Measurements from ENCODE around the gene TOP2B.

The TOP2B gene

GRCh38 chr3:25582242-25582641 lies 82.5 kb downstream of the TOP2B start:
- DNase-seq (ENCODE audit: low read depth, low spot score) = no peak

DNA sequence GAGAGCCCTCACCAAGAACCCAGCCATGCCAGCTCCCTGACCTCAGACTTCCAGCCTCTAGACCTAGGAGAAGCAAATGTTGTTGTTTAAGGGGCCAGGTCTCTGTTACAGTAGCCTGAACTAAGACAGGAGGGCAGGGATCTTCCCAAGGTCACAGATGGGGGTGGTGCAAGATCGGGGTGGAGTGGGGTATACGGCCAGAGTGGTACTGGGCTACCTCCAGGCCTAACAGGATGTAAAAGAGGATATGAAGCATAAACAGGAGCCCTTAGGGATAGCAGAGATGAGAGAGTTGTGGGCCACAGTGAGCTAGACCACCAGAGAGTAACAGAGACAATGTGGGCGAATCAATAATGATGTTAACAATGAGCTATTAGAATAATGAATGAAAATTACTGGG lies 82.9 kb downstream of the TOP2B start:
- DNase-seq (ENCODE audit: low read depth, low spot score) = no peak

- no peak for DNase-seq (ENCODE audit: low read depth, low spot score)
Measured at GRCh38 chr3:25581335-25581734, 83.4 kb downstream of the TOP2B start.

DNA sequence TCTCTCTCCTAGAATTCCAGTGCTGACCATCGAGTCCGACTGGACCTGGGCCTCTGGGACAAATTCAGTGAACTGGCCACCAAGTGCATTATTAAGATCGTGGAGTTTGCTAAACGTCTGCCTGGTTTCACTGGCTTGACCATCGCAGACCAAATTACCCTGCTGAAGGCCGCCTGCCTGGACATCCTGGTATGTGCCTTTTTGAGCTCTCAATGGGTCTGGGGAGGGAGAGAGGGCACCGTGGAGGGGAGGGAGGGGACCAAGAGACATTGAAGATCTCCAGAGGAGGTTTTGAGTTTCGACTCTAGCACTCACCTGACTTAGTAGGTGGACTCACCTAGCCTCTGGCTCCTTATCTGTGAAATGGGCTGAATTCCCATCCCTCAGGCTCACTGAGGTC lies 84.2 kb downstream of the TOP2B start:
- no peak for DNase-seq (ENCODE audit: low read depth, low spot score)

DNA sequence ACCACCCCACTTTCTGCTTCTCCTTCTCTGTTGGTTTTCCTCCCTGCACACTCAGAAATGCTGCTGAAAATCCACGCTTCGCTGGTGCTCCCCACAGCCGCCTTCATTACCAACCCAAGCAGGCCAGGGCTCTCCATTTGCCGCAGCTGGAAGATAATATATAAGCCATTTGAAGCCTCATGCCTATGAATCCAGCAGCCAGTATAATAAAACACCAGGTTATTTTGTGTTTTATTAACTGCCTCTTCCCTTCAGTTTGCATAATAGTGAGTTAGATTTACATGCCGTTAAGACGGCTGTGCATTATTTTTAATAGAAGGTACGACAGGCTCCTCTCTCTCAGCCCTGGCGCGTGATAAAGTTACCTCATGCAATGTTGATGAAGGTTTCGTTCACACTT lies 86.6 kb downstream of the TOP2B start:
- DNase-seq (ENCODE audit: low read depth, low spot score) = no peak

DNA sequence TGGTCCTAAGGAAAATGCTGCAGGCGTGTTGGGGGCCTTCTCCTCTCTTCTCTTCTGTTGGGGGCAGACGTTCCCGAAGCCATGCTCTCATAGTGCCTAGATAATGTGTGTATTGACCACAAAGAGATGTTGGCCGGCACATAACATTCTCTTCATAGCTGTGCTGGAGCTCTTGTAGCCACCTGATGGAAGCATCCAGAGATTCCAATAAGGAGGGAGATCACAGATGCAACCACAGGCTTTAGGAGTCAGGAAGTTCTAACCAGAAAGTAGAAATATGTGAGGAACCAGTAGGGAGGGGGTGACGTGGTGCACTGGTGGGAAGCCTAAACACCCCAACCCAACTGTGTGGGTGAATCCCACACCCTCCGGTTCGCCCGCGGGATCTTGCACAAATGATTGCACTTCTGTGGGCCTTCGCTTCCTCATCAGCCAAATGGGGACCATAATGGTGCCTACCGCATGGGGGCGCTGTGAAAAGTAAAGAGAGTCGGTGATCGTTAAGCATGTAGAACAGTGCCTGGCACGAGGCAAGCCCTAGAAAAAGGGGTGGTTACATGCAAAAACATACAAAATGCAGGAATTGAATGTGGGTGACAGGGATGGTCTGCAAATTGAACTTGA lies 87.8 kb downstream of the TOP2B start:
- no peak for DNase-seq (ENCODE audit: low read depth, low spot score)

DNA sequence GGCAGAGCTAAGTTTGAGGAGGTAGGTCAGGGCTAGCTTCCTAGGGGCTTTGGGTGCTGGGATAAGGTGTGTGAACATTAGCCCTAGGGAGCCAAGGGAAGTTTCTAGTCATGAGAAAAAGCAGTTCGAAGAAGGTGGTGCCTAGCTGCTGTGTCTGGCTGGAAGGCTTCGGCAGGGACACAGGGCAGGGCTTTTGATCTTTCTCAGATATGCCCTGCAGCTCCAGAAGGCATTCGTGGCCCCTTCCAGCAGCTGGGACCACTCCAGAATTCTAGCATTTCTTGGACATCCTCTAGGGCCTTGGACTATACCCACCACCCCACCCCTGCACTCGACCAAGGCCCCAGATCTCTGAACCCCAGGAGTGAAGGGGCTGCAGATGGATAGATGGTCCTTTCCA lies 88.6 kb downstream of the TOP2B start:
- DNase-seq (ENCODE audit: low read depth, low spot score) = no peak

DNA sequence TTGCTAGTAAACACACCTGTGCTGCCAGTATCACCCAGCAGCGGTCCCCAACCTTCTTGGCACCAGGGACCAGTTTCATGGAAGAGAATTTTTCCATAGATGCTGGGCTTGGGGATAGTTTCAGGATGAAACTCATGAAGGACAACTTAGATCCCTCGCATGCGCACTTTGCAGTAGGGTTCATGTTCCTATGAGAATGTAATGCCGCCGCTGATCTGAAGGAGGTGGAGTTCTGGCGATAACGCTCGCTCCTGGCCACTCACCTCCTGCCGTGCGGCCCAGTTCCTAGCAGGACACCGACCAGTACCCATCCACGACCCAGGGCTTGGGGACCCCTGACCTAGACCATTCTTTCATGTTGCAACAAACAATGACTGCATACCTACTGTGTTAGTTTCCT lies 89.7 kb downstream of the TOP2B start:
- DNase-seq (ENCODE audit: low read depth, low spot score) = no peak

DNA sequence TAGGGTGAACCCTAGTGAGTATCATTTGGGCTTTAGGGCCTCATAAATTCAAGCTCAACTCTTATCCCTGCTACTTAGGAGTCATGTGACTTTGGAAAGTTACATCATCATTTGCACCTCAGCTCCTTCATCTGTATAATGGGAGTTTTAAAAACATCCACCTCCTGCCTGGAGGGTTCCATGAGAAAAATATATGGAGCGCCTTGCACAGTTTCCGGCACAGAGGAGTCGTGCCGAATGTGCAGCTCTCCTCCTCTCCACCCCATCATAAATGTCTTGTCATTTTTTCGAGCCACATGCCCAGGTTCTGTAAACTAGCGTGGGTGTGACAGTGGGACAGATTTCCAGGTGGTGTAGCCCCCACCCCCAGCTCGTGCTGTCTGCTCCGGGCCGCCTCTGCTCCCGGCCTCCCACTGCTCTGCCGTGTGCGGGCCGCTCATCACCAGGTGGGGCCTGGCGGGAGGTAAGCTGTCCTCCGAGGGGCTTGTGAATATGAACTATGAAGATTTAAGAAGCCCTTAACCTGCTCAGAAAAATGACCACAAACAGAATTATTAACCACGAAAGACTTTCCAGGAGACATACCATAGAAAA lies 90.4 kb downstream of the TOP2B start:
- DNase-seq (ENCODE audit: low read depth, low spot score) = no peak

- DNase-seq (ENCODE audit: low read depth, low spot score) = no peak
Measured at GRCh38 chr3:25573386-25574171, 91.1 kb downstream of the TOP2B start.

GRCh38 chr3:25572919-25573385 lies 91.8 kb downstream of the TOP2B start:
- DNase-seq (ENCODE audit: low read depth, low spot score) = no peak

GRCh38 chr3:25572336-25572735 lies 92.4 kb downstream of the TOP2B start:
- no peak for DNase-seq (ENCODE audit: low read depth, low spot score)

- DNase-seq (ENCODE audit: low read depth, low spot score) = no peak
Measured at GRCh38 chr3:25571285-25571684, 93.4 kb downstream of the TOP2B start.

GRCh38 chr3:25568525-25569078 lies 96.1 kb downstream of the TOP2B start:
- no peak for DNase-seq (ENCODE audit: low read depth, low spot score)

DNA sequence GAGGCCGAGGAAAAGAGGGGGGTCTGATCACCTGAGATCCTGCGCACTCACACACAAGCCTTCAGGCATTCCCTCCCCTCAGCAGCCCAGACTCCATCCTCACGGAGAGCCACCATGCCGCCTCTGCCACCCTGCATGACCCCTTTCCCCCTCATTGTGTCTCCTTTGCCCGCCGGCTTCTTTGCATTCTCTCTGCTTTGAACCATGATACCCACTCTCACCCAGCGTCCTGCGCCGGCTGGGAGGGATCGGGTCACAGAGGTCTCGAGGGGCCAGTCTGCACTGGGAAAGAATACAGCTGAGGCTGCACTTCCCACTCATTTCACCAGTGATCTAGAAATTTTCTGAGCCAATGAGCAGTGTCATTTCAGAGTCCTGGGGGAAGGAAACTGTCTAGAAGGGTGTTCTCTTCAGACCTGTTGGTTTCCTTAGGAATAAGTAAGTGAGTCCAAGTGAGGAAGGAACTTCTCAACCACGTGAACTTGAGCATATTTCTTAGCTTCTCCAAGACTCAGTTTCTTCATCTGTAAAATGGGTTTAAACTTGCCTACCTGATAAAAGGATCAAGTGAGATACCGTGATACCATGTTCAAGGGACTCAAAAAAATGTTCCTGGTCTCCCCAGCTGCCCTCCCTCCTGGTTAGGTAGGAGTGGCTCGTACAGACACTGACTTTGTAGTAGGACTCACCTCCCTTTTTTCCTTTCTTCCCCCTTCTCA lies 96.7 kb downstream of the TOP2B start:
- DNase-seq (ENCODE audit: low read depth, low spot score) = no peak

DNA sequence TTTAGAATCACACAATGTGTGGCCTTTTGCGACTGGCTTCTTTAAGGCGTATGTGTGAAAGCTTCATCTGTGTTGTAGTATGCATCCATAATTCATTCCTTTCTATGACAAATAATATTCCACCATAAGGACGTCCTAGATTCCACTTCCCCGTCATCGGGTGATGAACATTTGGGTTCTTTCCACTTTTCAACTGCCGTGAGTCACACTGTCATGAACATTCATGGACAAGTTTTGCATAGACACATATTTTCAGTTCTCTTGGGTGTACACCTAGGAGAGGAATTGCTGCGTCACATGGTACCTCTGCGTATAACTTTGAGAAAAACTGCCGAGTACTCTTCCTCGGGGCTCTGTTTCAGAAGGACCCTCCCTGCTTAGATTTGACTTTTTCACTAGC lies 97.3 kb downstream of the TOP2B start:
- DNase-seq (ENCODE audit: low read depth, low spot score) = no peak

- no peak for DNase-seq (ENCODE audit: low read depth, low spot score)
Measured at GRCh38 chr3:25566358-25566920, 98.3 kb downstream of the TOP2B start.

GRCh38 chr3:25565807-25566206 lies 98.9 kb downstream of the TOP2B start:
- DNase-seq (ENCODE audit: low read depth, low spot score) = no peak

GRCh38 chr3:25564075-25564474 lies 100.6 kb downstream of the TOP2B start:
- DNase-seq (ENCODE audit: low read depth, low spot score) = no peak

DNA sequence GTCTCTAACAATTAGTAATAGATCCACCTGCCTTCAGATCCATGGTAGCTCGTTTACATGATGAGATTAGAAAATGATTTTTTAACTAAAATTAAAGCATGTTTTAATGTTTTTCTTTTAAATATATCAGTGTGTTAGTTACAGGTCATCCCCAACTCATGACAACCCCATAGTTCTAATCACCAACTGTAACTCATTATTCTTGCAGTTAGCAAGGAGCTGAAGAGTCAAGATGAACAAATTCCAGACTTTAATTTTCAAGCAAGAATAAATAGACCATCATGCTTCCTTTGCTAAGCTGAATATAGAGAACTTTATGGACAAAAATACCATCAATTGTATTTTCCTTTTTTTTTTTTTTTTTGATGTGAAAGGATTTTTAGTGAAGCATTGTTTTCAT lies 101.1 kb downstream of the TOP2B start:
- DNase-seq (ENCODE audit: low read depth, low spot score) = no peak

GRCh38 chr3:25558796-25559195 lies 105.9 kb downstream of the TOP2B start:
- no peak for DNase-seq (ENCODE audit: low read depth, low spot score)

- DNase-seq (ENCODE audit: low read depth, low spot score) = no peak
Measured at GRCh38 chr3:25558121-25558520, 106.6 kb downstream of the TOP2B start.

All from iPS DF 19.7 (cell line).